HG03025 (cell line): Measurements from ENCODE around the gene SYNGR3.
A peak's percentile ranks its signal among the peaks of the same experiment; 100 is the strongest.
"Not testable (repeated sequence)": the region's sequence is repeated elsewhere in the genome, so short reads cannot be mapped to it uniquely, and the experiment has no call there.

Source experiments
- ATAC-seq: cut with Tn5 transposase; IDR thresholded peaks from one replicate; pipeline ENCODE4 v1.9.1; 2021; ENCODE audit warnings: mild to moderate bottlenecking, moderate library complexity; ENCODE audit not compliant: unreplicated experiment, low FRiP score

SYNGR3 gene

GRCh38 chr16:2007081-2007836, 17.5 kb downstream of the SYNGR3 start:
- no peak for ATAC-seq

- no peak for ATAC-seq
Observed at GRCh38 chr16:2008009-2008526, 18.3 kb downstream of the SYNGR3 start.

- ATAC-seq: no peak
Observed at GRCh38 chr16:2008631-2009163, 18.9 kb downstream of the SYNGR3 start.

- ATAC-seq: peak; percentile 31
Observed at GRCh38 chr16:2009164-2009711, 19.5 kb downstream of the SYNGR3 start.

GRCh38 chr16:2009791-2010510, 20.2 kb downstream of the SYNGR3 start, which contains the start of gene ZNF598:
Gene ZNF598, minus strand, starts transcription at chr16:2009821.
- peak; percentile 48 for ATAC-seq

- ATAC-seq: not testable (repeated sequence)
Observed at GRCh38 chr16:2011726-2012125, 22.0 kb downstream of the SYNGR3 start.

GRCh38 chr16:2013527-2013926, 23.8 kb downstream of the SYNGR3 start:
- no peak for ATAC-seq

DNA sequence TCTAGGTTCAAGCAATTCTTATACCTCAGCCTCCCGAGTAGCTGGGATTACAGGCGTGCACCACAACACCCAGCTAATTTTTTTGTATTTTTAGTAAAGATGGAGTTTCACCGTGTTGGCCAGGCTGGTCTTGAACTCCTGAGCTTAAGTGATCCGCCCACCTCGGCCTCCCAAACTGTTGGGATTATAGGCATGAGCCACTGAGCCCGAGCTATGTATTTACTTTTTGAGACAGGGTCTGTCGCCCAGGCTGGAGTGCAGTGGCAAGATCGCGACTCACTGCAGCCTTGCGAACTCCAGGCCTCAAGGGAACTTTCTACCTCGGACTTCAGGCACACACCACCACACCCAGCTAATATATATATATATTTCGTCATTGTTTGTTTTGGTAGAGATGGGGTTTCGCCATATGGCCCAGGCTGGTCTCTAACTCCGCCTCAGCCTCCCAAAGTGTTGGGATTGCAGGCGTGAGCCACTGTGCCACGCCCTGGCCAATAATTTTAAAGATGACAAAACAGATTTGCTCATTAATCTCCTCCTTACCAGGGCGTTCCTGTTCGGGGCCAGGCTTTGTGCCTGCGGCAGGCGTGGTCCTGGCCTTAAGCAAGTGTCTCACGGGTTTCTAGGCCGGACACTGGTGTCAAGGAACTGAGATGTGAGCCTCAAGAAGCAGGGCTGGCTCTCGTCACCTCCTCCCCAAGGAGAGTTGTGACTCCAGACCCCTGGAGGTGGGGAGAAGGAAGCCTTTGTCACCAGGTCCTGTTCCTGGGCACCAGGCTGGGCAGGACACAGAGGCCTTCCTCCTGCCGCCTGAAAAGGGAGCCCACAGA, 25.6 kb downstream of the SYNGR3 start:
- no peak for ATAC-seq

DNA sequence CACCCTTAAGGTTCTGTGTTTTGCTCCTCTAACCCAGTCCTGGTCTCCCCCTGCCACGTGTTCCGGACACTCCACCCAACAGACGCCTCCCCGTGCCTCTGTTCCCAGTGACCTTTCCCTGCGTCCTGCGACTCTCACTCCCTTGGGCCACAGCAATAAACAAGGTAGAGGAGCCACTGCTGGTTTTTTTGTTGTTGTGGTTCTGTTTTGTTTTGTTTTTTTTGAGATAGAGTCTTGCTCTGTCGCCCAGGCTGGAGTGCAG, 26.1 kb downstream of the SYNGR3 start:
- no peak for ATAC-seq

- no peak for ATAC-seq
Observed at GRCh38 chr16:2016407-2016922, 26.7 kb downstream of the SYNGR3 start.

- ATAC-seq: no peak
Observed at GRCh38 chr16:2019518-2019920, 29.7 kb downstream of the SYNGR3 start, which contains the start of gene NPW. Gene NPW, plus strand, starts transcription at chr16:2019785.

DNA sequence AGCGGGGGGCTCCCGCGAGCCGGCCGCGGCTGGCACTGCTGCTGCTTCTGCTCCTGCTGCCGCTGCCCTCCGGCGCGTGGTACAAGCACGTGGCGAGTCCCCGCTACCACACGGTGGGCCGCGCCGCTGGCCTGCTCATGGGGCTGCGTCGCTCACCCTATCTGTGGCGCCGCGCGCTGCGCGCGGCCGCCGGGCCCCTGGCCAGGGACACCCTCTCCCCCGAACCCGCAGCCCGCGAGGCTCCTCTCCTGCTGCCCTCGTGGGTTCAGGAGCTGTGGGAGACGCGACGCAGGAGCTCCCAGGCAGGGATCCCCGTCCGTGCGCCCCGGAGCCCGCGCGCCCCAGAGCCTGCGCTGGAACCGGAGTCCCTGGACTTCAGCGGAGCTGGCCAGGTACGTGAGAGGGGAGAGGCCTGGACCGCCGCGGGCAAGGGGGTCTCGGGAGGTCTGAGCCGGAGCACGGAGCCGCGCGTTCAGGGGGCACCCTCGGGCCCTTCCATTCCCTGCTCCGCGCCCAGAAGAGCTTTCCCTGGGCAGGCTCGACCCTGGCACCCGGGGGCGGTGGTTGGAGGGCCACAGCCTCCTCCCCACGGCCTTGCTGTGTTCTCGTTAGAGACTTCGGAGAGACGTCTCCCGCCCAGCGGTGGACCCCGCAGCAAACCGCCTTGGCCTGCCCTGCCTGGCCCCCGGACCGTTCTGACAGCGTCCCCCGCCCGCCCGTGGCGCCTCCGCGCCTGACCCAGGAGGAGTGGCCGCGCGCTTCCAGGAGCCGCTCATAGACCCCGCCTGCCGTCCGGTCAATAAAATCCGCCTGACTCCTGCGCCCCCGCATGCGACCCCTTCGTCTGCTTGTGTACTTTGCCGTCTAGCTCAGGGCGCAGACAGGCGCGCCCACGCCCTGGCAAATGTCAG, 30.4 kb downstream of the SYNGR3 start:
- ATAC-seq: no peak

DNA sequence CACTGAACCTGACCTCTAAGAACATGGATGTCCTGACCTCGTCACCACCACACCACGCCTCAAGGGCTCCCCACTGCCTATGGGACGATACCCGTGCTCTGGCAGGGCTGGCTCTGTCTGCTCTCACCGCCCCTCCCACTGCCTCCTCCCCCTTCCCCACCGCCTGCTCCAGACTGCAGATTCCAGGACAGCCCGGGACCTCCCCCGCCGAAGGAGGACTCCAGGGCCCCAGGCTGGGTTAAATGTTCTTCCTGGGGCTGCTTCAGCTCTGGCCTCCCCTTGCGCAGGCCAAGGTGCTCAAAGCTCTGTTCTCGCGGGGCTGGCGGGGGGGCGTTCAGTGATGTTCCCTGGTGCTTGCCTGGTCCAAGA, 32.9 kb downstream of the SYNGR3 start:
- no peak for ATAC-seq

- no peak for ATAC-seq
Observed at GRCh38 chr16:2023092-2024031, 33.6 kb downstream of the SYNGR3 start.

DNA sequence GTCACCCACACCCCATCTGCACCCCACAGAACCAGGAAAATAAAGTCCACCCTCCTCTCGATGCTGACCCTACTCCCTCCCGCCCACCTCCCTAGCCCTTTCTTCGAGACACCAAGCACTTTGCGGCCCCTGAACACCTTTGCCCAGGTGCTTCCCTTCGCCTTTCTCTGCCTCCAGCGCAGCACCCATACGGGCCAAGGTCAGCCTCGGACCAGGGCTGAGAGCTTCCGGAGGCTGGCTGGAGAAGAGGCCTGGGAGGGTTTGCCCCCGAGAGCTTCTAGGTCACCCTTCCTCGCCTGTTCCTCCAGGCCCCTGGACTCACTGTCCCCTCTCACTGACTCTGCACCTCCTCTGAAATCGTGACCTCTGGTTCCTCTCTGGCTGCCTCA, 34.3 kb downstream of the SYNGR3 start:
- no peak for ATAC-seq

- ATAC-seq: no peak
Observed at GRCh38 chr16:2025251-2025650, 35.5 kb downstream of the SYNGR3 start.

GRCh38 chr16:2025878-2026460, 36.2 kb downstream of the SYNGR3 start:
- no peak for ATAC-seq

DNA sequence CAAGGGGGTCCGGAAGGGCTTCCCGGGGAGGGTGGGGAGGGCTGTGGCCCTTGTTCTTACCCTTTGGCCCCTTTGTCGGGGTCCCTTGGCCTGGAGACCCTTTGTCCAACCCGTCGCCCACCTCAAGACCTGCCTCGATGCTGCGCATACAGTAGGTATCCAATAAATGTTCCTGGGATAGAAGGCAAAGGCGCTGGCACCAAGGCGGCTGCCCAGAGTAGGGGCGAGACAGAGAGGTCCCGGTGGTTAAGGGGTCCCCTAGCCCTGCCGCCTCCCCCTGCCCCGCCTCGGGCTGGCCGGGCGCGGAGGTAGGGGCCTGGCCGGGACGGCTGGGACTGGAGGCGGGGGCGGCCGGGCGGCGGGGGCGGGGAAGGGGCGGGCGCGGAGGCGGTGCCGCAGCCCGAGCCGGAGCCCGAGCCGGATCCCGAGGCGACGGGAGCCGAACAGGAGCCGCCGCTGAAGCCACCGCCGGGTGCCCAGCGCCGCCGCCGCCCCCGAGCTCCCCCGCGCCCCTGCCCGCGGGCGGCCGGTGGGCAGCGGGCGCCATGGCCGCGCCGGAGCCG, 36.8 kb downstream of the SYNGR3 start, which contains the start of gene NHERF2:
Gene NHERF2 (plus strand): TSS at position 442 of the 563 bp plus-strand sequence. CDS start 104 bp downstream, at position 546.
- ATAC-seq: no peak
